Kidney epithelial cell (primary cell): ENCODE measurements around the gene FRK. TPM values are rescaled to one million over a fixed set of nuclear protein-coding genes. Genes with fewer than 3 reads are reported as not detected.
A peak's percentile ranks its signal among the peaks of the same experiment; 100 is the strongest.

Experiments used
- DNase-seq: peaks from one replicate; pipeline ENCODE4 v3.0.0-alpha.2; 2010; ENCODE audit warnings: low read depth
- H3K27me3 ChIP-seq: 2 replicates; pipeline ENCODE4 v1.6.0; 2011; ENCODE audit warnings: low read length; ENCODE audit not compliant: control insufficient read depth, insufficient read depth
- H3K36me3 ChIP-seq: 2 replicates; pipeline ENCODE4 v1.5.1; 2011; ENCODE audit warnings: low read length; ENCODE audit not compliant: control insufficient read depth, insufficient read depth
- H3K4me3 ChIP-seq: 2 replicates; pipeline ENCODE4 v1.5.1; 2011; ENCODE audit warnings: low read depth, mild to moderate bottlenecking, control low read depth, low read length
- total RNA-seq: library from RNA; depleted of rRNA; stranded (reverse); fragments of >200 nt; gene quantifications from 2 replicates; pipeline ENCODE4 v1.2.3, GENCODE V29; 2015
- TF ChIP-seq, protein P1 (sequence below): IDR thresholded peaks from 2 replicates; pipeline ENCODE4 v1.5.1; 2011; ENCODE audit warnings: mild to moderate bottlenecking, moderate library complexity, low read length, control low read depth, inconsistent platforms; ENCODE audit not compliant: insufficient read depth, poor library complexity, severe bottlenecking

The FRK gene
- total RNA-seq, 1 donor from 2014 or later: 3.1 TPM

- H3K36me3 ChIP-seq: no peaks in the 10 kb centered on the region
- H3K4me3 ChIP-seq: no peak overlapping the region
- TF ChIP-seq, protein P1, sequence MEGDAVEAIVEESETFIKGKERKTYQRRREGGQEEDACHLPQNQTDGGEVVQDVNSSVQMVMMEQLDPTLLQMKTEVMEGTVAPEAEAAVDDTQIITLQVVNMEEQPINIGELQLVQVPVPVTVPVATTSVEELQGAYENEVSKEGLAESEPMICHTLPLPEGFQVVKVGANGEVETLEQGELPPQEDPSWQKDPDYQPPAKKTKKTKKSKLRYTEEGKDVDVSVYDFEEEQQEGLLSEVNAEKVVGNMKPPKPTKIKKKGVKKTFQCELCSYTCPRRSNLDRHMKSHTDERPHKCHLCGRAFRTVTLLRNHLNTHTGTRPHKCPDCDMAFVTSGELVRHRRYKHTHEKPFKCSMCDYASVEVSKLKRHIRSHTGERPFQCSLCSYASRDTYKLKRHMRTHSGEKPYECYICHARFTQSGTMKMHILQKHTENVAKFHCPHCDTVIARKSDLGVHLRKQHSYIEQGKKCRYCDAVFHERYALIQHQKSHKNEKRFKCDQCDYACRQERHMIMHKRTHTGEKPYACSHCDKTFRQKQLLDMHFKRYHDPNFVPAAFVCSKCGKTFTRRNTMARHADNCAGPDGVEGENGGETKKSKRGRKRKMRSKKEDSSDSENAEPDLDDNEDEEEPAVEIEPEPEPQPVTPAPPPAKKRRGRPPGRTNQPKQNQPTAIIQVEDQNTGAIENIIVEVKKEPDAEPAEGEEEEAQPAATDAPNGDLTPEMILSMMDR: no peak
- no peaks in the 10 kb centered on the region for H3K27me3 ChIP-seq
- peak; percentile 51 for DNase-seq
These were observed 13.2 kb upstream of the FRK start for GRCh38 chr6:116073765-116074440.

GRCh38 chr6:116072368-116072767 lies 11.7 kb upstream of the FRK start:
- Histone ChIP-seq H3K4me3 (no peak overlapping the region), H3K36me3 (no peaks in the 10 kb centered on the region), H3K27me3 (no peaks in the 10 kb centered on the region)
- DNase-seq: no peak
- TF ChIP-seq, protein P1: no peak

DNA sequence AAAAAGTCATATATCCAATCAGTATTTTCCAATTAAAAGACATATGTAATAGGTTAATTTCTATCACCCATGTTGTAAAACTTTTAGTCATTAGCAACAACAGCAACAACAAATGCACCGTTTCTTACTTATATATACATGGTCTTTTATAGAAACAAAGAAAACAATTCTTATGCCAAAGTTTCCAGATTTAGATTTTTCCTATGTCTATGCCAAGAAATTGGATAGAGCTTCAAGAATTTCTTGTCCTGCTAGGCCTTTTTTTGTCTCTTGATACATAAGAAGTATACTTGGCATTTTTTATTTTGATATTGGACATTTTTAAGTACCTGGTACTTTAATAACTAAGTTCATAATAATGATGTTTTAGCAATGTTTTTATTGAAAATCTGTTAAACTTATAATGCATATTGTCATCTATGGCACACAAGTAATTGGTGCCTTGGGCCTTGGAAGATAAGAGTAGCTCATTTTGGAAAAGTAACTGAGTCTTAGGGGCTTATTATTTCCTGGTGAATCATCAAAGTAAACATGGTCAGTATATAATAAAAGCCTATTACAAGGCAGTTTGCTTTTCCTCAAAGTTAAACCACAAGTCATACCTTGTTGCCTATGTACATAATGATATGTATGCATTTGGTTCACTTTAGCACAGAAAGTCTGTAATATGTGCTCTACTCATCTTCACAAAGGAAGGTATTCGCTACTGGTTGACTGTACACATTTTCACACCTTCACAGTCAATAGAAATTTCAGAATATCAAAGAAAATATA lies 10.1 kb upstream of the FRK start:
- TF ChIP-seq, protein P1: no peak
- Histone ChIP-seq H3K27me3 (no peaks in the 10 kb centered on the region), H3K4me3 (no peak overlapping the region), H3K36me3 (no peaks in the 10 kb centered on the region)
- no peak for DNase-seq

GRCh38 chr6:116070101-116070500 lies 9.4 kb upstream of the FRK start:
- H3K36me3 ChIP-seq: no peaks in the 10 kb centered on the region
- no peaks in the 10 kb centered on the region for H3K27me3 ChIP-seq
- H3K4me3 ChIP-seq: no peak overlapping the region
- TF ChIP-seq, protein P1: no peak
- no peak for DNase-seq

GRCh38 chr6:116066789-116067188 lies 6.1 kb upstream of the FRK start:
- Histone ChIP-seq H3K27me3 (no peaks in the 10 kb centered on the region), H3K4me3 (no peak overlapping the region), H3K36me3 (no peaks in the 10 kb centered on the region)
- DNase-seq: no peak
- TF ChIP-seq, protein P1: no peak

GRCh38 chr6:116064666-116065065 lies 4.0 kb upstream of the FRK start:
- no peak overlapping the region for H3K4me3 ChIP-seq
- no peaks in the 10 kb centered on the region for H3K36me3 ChIP-seq
- no peaks in the 10 kb centered on the region for H3K27me3 ChIP-seq
- TF ChIP-seq, protein P1: no peak
- DNase-seq: no peak
